ENCODE measurements around the gene UGT1A7.

Gene UGT1A7

DNA sequence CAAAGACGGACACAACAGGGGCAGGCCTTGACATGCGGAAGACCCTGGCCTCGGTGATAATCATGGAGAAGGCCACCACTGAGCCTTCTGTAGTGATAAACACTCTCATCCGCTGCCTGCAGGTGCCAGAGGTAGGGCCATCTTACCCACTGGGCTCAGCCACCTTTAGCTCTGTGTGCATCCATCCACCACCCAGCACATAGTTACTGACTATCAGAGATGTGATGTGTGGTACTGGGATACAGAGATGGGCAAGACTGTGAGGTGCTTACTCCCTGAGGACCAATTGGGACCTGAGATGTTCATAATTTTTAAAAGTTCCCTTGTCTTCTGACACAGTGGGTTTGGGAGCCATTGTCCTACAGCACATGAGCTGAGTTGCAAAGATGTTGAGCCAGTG, 98.0 kb downstream of the UGT1A7 start:
- no peak overlapping the region for H3K4me3 ChIP-seq (ENCODE audit: low read depth, low read length)
- no peak for DNase-seq (ENCODE audit: low read depth)
- TF ChIP-seq, protein P1, sequence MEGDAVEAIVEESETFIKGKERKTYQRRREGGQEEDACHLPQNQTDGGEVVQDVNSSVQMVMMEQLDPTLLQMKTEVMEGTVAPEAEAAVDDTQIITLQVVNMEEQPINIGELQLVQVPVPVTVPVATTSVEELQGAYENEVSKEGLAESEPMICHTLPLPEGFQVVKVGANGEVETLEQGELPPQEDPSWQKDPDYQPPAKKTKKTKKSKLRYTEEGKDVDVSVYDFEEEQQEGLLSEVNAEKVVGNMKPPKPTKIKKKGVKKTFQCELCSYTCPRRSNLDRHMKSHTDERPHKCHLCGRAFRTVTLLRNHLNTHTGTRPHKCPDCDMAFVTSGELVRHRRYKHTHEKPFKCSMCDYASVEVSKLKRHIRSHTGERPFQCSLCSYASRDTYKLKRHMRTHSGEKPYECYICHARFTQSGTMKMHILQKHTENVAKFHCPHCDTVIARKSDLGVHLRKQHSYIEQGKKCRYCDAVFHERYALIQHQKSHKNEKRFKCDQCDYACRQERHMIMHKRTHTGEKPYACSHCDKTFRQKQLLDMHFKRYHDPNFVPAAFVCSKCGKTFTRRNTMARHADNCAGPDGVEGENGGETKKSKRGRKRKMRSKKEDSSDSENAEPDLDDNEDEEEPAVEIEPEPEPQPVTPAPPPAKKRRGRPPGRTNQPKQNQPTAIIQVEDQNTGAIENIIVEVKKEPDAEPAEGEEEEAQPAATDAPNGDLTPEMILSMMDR (IDR thresholded peaks at IDR 0.05; ENCODE audit: low read depth, low read length, missing control alignments): no peak
- in situ Hi-C loops (cut with HindIII; ENCODE audit: low sequenced_read_pairs): no loop called here

GRCh38 chr2:233780771-233781170, 99.1 kb downstream of the UGT1A7 start:
- in situ Hi-C loops (cut with HindIII; ENCODE audit: low sequenced_read_pairs): no loop called here
- TF ChIP-seq, protein P1 (IDR thresholded peaks at IDR 0.05; ENCODE audit: low read depth, low read length, missing control alignments): no peak
- H3K4me3 ChIP-seq (ENCODE audit: low read depth, low read length): no peak overlapping the region
- DNase-seq (ENCODE audit: low read depth): no peak

GRCh38 chr2:233789554-233789953, 107.9 kb downstream of the UGT1A7 start:
- no peak overlapping the region for H3K4me3 ChIP-seq (ENCODE audit: low read depth, low read length)
- TF ChIP-seq, protein P1 (IDR thresholded peaks at IDR 0.05; ENCODE audit: low read depth, low read length, missing control alignments): no peak
- DNase-seq (ENCODE audit: low read depth): no peak
- in situ Hi-C loops (cut with HindIII; ENCODE audit: low sequenced_read_pairs): no loop called here

DNA sequence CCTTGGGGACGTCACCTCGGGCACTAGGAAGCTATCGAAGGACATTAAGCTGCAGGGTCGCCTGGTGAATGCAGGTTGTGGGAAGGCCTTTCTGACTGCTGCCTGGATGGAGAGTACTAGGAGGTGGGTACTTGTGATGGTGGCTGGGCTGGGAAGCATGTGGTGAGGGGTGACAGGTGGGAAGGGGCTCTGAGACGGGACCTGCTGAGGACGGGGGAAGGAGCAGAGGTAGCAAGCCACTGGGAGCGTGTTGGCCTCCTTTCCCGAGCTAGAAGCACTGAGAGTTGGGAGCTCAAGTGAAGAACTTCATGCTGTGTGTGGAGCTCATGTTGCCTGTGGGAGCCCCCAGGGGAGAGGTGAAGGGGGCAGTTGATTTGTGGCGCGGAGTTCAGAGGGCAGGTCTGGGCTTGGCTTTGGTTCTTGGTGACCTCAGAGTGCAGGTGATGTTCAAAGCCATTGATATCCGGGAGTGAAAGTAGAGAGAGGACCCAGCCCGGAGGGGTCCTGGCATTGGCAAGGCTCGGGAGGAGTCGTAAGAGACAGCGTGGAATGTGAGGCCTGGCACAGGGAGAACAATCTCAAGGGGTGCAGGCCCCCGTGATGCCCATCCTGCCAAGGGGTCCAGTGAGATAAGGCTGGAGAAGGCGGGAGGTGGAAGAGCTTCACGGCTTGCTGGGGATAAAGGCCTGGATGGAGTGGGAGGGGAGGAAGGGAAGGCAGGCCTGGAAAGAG, 109.6 kb downstream of the UGT1A7 start:
- TF ChIP-seq, protein P1 (IDR thresholded peaks at IDR 0.05; ENCODE audit: low read depth, low read length, missing control alignments): no peak
- H3K4me3 ChIP-seq (ENCODE audit: low read depth, low read length): no peak overlapping the region
- no peak for DNase-seq (ENCODE audit: low read depth)
- in situ Hi-C loops (cut with HindIII; ENCODE audit: low sequenced_read_pairs): no loop called here

GRCh38 chr2:233791883-233792329, 110.2 kb downstream of the UGT1A7 start:
- H3K4me3 ChIP-seq (ENCODE audit: low read depth, low read length): no peak overlapping the region
- in situ Hi-C loops (cut with HindIII; ENCODE audit: low sequenced_read_pairs): no loop called here
- no peak for DNase-seq (ENCODE audit: low read depth)
- TF ChIP-seq, protein P1 (IDR thresholded peaks at IDR 0.05; ENCODE audit: low read depth, low read length, missing control alignments): no peak

- no peak overlapping the region for H3K4me3 ChIP-seq (ENCODE audit: low read depth, low read length)
- TF ChIP-seq, protein P1 (IDR thresholded peaks at IDR 0.05; ENCODE audit: low read depth, low read length, missing control alignments): no peak
- DNase-seq (ENCODE audit: low read depth): no peak
- in situ Hi-C loops (cut with HindIII; ENCODE audit: low sequenced_read_pairs): no loop called here
Measured at GRCh38 chr2:233792720-233793119, 111.0 kb downstream of the UGT1A7 start.

Measured in astrocyte of the cerebellum (primary cell).